Measurements from ENCODE around the gene CDH13.

The CDH13 gene

DNA sequence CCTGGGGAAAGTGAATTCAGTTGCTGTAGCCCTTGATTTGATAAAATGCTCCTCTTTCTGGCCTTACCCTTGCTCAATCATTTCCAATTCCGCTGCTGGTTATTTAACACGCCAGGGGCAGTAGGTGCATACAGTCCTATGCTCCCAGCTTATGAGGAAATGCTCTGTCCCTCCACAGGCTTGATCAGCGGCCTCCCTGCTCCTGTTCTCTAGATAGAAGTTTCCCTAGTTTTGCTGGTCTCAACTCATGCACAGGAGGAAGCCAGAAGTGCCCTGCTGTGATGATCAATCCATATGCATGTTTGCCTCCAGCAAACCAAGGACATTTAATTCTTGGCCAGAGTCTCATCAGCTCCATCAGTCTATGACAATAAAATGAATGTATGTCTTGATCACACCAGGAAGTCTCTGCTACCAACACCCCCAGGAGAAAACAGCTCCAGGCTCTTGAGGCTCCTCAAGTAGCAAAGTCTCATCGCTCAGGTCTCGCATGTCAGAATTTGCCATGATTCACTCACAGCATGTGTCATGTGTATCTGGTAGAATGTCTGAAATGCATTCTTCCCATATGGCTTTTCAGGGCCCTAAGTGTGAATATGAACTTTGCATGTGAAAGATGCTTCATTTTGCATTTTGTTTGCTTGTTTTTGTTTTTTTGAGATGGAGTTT is 208.9 kb downstream of the CDH13 start:
- Histone ChIP-seq H3K27ac (ENCODE audit: low read length) (no peak overlapping the region), H4K20me1 (ENCODE audit: insufficient read depth, low read length) (no peaks in the 10 kb centered on the region), H3K9me3 (ENCODE audit: insufficient read depth, low read length) (no peaks in the 10 kb centered on the region), H2AFZ (ENCODE audit: low read depth, low read length) (no peak overlapping the region), H3K79me2 (ENCODE audit: low read length) (no peaks in the 10 kb centered on the region), H3K9ac (ENCODE audit: low read length) (no peak overlapping the region), H3K4me1 (ENCODE audit: low read length) (no peaks in the 10 kb centered on the region), H3K36me3 (replicated peaks; ENCODE audit: low read depth, low read length) (no peaks in the 10 kb centered on the region), H3K4me2 (ENCODE audit: low read length) (no peak overlapping the region), H3K4me3 (ENCODE audit: low read length) (no peak overlapping the region), H3K27me3 (ENCODE audit: low read depth, low read length) (no peaks in the 10 kb centered on the region)
- TF ChIP-seq, protein P1, sequence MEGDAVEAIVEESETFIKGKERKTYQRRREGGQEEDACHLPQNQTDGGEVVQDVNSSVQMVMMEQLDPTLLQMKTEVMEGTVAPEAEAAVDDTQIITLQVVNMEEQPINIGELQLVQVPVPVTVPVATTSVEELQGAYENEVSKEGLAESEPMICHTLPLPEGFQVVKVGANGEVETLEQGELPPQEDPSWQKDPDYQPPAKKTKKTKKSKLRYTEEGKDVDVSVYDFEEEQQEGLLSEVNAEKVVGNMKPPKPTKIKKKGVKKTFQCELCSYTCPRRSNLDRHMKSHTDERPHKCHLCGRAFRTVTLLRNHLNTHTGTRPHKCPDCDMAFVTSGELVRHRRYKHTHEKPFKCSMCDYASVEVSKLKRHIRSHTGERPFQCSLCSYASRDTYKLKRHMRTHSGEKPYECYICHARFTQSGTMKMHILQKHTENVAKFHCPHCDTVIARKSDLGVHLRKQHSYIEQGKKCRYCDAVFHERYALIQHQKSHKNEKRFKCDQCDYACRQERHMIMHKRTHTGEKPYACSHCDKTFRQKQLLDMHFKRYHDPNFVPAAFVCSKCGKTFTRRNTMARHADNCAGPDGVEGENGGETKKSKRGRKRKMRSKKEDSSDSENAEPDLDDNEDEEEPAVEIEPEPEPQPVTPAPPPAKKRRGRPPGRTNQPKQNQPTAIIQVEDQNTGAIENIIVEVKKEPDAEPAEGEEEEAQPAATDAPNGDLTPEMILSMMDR (IDR thresholded peaks at IDR 0.05; ENCODE audit: low read depth, low read length), result no peak
- TF ChIP-seq EZH2phosphoT487 (IDR thresholded peaks at IDR 0.05; ENCODE audit: low read depth), result no peak

DNA sequence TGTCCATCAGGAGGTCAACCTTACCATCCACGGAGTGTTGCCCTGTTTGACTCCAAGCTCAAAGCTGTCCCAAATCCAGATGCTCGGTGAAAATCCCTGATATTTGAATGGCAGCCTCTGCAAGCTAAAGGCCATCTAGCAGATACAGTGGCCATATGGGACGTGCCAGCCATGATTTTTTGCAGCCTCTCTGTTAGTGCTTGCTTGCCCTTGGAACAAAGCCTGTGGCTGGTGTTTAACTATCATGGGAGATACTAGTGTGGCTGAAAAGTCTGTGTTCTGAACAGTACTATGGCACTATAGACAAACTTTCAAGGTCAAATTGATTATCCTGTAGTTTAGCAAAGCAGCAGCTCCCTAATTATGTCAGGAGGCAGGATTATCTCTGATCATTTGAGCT is 214.3 kb downstream of the CDH13 start:
- no peaks in the 10 kb centered on the region for H3K79me2 ChIP-seq (ENCODE audit: low read length)
- no peaks in the 10 kb centered on the region for H3K36me3 ChIP-seq (replicated peaks; ENCODE audit: low read depth, low read length)
- H4K20me1 ChIP-seq (ENCODE audit: insufficient read depth, low read length), result no peaks in the 10 kb centered on the region
- no peak overlapping the region for H3K4me2 ChIP-seq (ENCODE audit: low read length)
- no peak overlapping the region for H3K4me3 ChIP-seq (ENCODE audit: low read length)
- H3K27ac ChIP-seq (ENCODE audit: low read length), result no peak overlapping the region
- no peak overlapping the region for H2AFZ ChIP-seq (ENCODE audit: low read depth, low read length)
- no peaks in the 10 kb centered on the region for H3K9me3 ChIP-seq (ENCODE audit: insufficient read depth, low read length)
- no peak for TF ChIP-seq EZH2phosphoT487 (IDR thresholded peaks at IDR 0.05; ENCODE audit: low read depth)
- TF ChIP-seq, protein P1 (IDR thresholded peaks at IDR 0.05; ENCODE audit: low read depth, low read length), result no peak
- H3K27me3 ChIP-seq (ENCODE audit: low read depth, low read length), result no peaks in the 10 kb centered on the region
- H3K9ac ChIP-seq (ENCODE audit: low read length), result no peak overlapping the region
- H3K4me1 ChIP-seq (ENCODE audit: low read length), result no peaks in the 10 kb centered on the region

DNA sequence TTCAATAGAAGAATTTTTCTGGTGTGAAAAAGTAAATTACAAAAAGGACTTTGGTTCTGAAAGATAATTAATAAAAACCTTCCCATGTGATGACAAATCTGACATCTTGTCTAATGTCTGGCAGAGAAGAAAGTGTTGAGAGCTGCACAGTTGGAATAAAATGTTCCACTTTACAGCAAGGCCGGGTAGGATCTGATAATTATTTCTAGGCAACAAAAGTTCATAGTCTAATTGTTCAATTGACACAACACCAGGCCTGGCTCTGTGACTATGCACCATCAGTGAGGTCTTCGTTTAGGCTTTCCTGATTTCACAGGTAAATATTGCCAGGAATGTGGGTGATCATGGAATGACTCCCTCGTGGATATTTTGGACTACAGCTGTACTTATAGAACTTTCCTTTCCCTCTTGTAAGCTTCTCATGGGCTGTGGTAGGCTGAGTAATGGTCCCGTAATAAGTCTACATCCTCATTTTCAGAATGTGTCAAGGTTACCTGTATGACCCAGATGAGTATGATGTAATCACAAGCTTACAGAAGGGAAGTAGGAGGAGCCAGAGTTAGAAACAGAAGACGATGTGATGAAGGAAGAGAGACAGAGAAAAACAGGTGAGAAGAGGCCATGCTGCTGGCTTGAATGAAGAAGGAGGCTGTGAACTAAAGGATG is 217.0 kb downstream of the CDH13 start:
- Histone ChIP-seq H3K9me3 (ENCODE audit: insufficient read depth, low read length) (no peaks in the 10 kb centered on the region), H3K27ac (ENCODE audit: low read length) (no peak overlapping the region), H3K4me3 (ENCODE audit: low read length) (no peak overlapping the region), H3K9ac (ENCODE audit: low read length) (no peak overlapping the region), H3K27me3 (ENCODE audit: low read depth, low read length) (no peaks in the 10 kb centered on the region), H3K4me2 (ENCODE audit: low read length) (no peak overlapping the region), H3K79me2 (ENCODE audit: low read length) (no peaks in the 10 kb centered on the region), H4K20me1 (ENCODE audit: insufficient read depth, low read length) (no peaks in the 10 kb centered on the region), H3K4me1 (ENCODE audit: low read length) (no peaks in the 10 kb centered on the region), H2AFZ (ENCODE audit: low read depth, low read length) (no peak overlapping the region), H3K36me3 (replicated peaks; ENCODE audit: low read depth, low read length) (no peaks in the 10 kb centered on the region)
- TF ChIP-seq EZH2phosphoT487 (IDR thresholded peaks at IDR 0.05; ENCODE audit: low read depth), result no peak

- Histone ChIP-seq H3K27ac (ENCODE audit: low read length) (no peak overlapping the region), H3K36me3 (replicated peaks; ENCODE audit: low read depth, low read length) (no peaks in the 10 kb centered on the region), H3K79me2 (ENCODE audit: low read length) (no peaks in the 10 kb centered on the region), H3K9ac (ENCODE audit: low read length) (no peak overlapping the region), H3K4me3 (ENCODE audit: low read length) (no peak overlapping the region), H3K27me3 (ENCODE audit: low read depth, low read length) (no peaks in the 10 kb centered on the region), H3K4me2 (ENCODE audit: low read length) (no peak overlapping the region), H3K4me1 (ENCODE audit: low read length) (no peaks in the 10 kb centered on the region), H4K20me1 (ENCODE audit: insufficient read depth, low read length) (no peaks in the 10 kb centered on the region), H3K9me3 (ENCODE audit: insufficient read depth, low read length) (no peaks in the 10 kb centered on the region), H2AFZ (ENCODE audit: low read depth, low read length) (no peak overlapping the region)
- TF ChIP-seq, protein P1 (IDR thresholded peaks at IDR 0.05; ENCODE audit: low read depth, low read length), result no peak
- no peak for TF ChIP-seq EZH2phosphoT487 (IDR thresholded peaks at IDR 0.05; ENCODE audit: low read depth)
Observed at GRCh38 chr16:82845116-82845515, 218.3 kb downstream of the CDH13 start.

All from OCI-LY3 (cell line).